WTC11 (cell line): ENCODE measurements around the gene NARS2. TPM values are rescaled to one million over a fixed set of nuclear protein-coding genes. Genes with fewer than 3 reads are reported as not detected.
A peak's percentile ranks its signal among the peaks of the same experiment; 100 is the strongest.

Source experiments
- ATAC-seq: fragments of 200-7000 bp; cut with Tn5 transposase; 2 replicates; pipeline ENCODE4 v1.10.0; 2021; ENCODE audit warnings: mild to moderate bottlenecking, moderate library complexity
- CTCF ChIA-PET: fragments of 300-600 bp; sonication (Branson Sonifier 250); formaldehyde crosslinking; loops from one replicate; lab custom pipeline; 2021; ENCODE audit warnings: antibody characterized with exemption; lab: Charles Lee
- POLR2A ChIA-PET: fragments of 350-600 bp; sonication (Branson Sonifier 250); formaldehyde crosslinking; loops from one replicate; lab custom pipeline; 2021; ENCODE audit warnings: antibody characterized with exemption; lab: Charles Lee
- DNase-seq: peaks from one replicate; pipeline ENCODE4 v3.0.0; 2021; ENCODE audit warnings: low spot score
- H3K27ac Mint-ChIP-seq: 2 replicates; pipeline ENCODE4 v1.8.0; 2021; ENCODE audit warnings: mixed read lengths
- H3K27me3 Mint-ChIP-seq: 2 replicates; pipeline ENCODE4 v1.8.0; 2021; ENCODE audit warnings: low read depth, mild to moderate bottlenecking, moderate library complexity, mixed read lengths
- H3K36me3 Mint-ChIP-seq: 2 replicates; pipeline ENCODE4 v1.8.0; 2021; ENCODE audit warnings: mixed read lengths
- H3K4me1 Mint-ChIP-seq: 2 replicates; pipeline ENCODE4 v1.8.0; 2022; ENCODE audit warnings: mixed read lengths
- H3K4me3 Mint-ChIP-seq: 2 replicates; pipeline ENCODE4 v1.8.0; 2021; ENCODE audit warnings: mild to moderate bottlenecking, moderate library complexity, mixed read lengths
- H3K9me3 Mint-ChIP-seq: 2 replicates; pipeline ENCODE4 v1.8.0; 2021; ENCODE audit warnings: mixed read lengths
- FOXP1 ChIP-seq: sonication (generic); formaldehyde crosslinking; IDR thresholded peaks from 2 replicates; pipeline ENCODE4 v1.8.0; 2022; ENCODE audit warnings: missing genetic modification reagents, mild to moderate bottlenecking, moderate library complexity, borderline replicate concordance
- IRF2 ChIP-seq: sonication (generic); formaldehyde crosslinking; IDR thresholded peaks from 2 replicates; pipeline ENCODE4 v1.8.0; 2022; ENCODE audit warnings: low read depth, missing genetic modification reagents, borderline replicate concordance
- NR1H2 ChIP-seq: sonication (generic); formaldehyde crosslinking; IDR thresholded peaks from 2 replicates; pipeline ENCODE4 v1.9.0; 2021; ENCODE audit warnings: mild to moderate bottlenecking, moderate library complexity, missing genetic modification reagents
- NR3C1 ChIP-seq: sonication (generic); formaldehyde crosslinking; conservative IDR thresholded peaks from 2 replicates; pipeline ENCODE4 v1.8.1; 2023; ENCODE audit warnings: low read depth, mild to moderate bottlenecking, missing genetic modification reagents
- SMAD4 ChIP-seq: sonication (generic); formaldehyde crosslinking; IDR thresholded peaks from 2 replicates; pipeline ENCODE4 v1.8.0; 2022; ENCODE audit warnings: mild to moderate bottlenecking, missing genetic modification reagents
- SP1 ChIP-seq: sonication (generic); formaldehyde crosslinking; conservative IDR thresholded peaks from 2 replicates; pipeline ENCODE4 v1.8.1; 2022; ENCODE audit warnings: missing genetic modification reagents
- TCF7 ChIP-seq: sonication (generic); formaldehyde crosslinking; IDR thresholded peaks from 2 replicates; pipeline ENCODE4 v1.8.0; 2022; ENCODE audit warnings: mild to moderate bottlenecking, low read depth, missing genetic modification reagents, moderate library complexity
- ZNF263 ChIP-seq: sonication (generic); formaldehyde crosslinking; IDR thresholded peaks from 2 replicates; pipeline ENCODE4 v1.8.1; 2022; ENCODE audit warnings: low read depth, mild to moderate bottlenecking, moderate library complexity, missing genetic modification reagents
- total RNA-seq: library from RNA; stranded (reverse); gene quantifications from 3 replicates; pipeline ENCODE4 v1.2.3, GENCODE V29; 2021
- TF ChIP-seq, protein P1 (sequence below): fragments of 250-450 bp; sonication (Bioruptor Pico); IDR thresholded peaks from 2 replicates; pipeline ENCODE4 v1.8.0; 2021; ENCODE audit warnings: mild to moderate bottlenecking
- TF ChIP-seq, protein P2 (sequence below): sonication (generic); formaldehyde crosslinking; IDR thresholded peaks from 2 replicates; pipeline ENCODE4 v1.8.0; 2023; ENCODE audit warnings: missing genetic modification reagents
- TF ChIP-seq, protein P3 (sequence below): sonication (generic); formaldehyde crosslinking; IDR thresholded peaks from 2 replicates; pipeline ENCODE4 v1.8.1; 2023; ENCODE audit warnings: mild to moderate bottlenecking, missing genetic modification reagents
- TF ChIP-seq, protein P4 (sequence below): fragments of 250-450 bp; sonication (Bioruptor Pico); IDR thresholded peaks from 2 replicates; pipeline ENCODE4 v1.9.0; 2021; ENCODE audit warnings: mild to moderate bottlenecking, borderline replicate concordance
- TF ChIP-seq, protein P5 (sequence below): sonication (generic); formaldehyde crosslinking; IDR thresholded peaks from 2 replicates; pipeline ENCODE4 v1.8.1; 2023; ENCODE audit warnings: mild to moderate bottlenecking, missing genetic modification reagents, moderate library complexity
- TF ChIP-seq, protein P6 (sequence below): fragments of 250-450 bp; sonication (Bioruptor Pico); IDR thresholded peaks from 2 replicates; pipeline ENCODE4 v1.9.0; 2021; ENCODE audit warnings: mild to moderate bottlenecking

Gene NARS2
- total RNA-seq, 1 experiment from 2014 or later, result 36.4 TPM

DNA sequence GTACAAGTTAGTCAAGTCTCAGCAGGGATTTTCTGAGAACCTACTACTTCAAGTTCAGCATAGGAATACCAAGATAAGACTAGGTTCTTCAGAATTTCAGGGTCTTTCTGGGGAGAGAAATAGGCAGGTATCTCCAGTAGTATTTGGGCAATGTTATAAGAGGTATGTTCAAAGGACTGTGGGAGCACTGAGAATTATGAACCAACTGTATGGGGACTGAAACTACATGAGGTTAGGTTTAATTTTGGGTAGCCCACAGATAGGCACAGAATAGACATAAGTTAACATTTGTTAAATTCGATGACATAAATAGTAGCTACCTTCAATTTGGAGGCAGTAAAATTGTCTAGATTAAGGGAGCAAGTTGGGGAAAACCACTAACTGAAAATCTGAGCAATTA, 147.8 kb downstream of the NARS2 start (continued):
- TF ChIP-seq, protein P1, sequence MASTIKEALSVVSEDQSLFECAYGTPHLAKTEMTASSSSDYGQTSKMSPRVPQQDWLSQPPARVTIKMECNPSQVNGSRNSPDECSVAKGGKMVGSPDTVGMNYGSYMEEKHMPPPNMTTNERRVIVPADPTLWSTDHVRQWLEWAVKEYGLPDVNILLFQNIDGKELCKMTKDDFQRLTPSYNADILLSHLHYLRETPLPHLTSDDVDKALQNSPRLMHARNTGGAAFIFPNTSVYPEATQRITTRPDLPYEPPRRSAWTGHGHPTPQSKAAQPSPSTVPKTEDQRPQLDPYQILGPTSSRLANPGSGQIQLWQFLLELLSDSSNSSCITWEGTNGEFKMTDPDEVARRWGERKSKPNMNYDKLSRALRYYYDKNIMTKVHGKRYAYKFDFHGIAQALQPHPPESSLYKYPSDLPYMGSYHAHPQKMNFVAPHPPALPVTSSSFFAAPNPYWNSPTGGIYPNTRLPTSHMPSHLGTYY (CRISPR knock-in tag), result no peak

DNA sequence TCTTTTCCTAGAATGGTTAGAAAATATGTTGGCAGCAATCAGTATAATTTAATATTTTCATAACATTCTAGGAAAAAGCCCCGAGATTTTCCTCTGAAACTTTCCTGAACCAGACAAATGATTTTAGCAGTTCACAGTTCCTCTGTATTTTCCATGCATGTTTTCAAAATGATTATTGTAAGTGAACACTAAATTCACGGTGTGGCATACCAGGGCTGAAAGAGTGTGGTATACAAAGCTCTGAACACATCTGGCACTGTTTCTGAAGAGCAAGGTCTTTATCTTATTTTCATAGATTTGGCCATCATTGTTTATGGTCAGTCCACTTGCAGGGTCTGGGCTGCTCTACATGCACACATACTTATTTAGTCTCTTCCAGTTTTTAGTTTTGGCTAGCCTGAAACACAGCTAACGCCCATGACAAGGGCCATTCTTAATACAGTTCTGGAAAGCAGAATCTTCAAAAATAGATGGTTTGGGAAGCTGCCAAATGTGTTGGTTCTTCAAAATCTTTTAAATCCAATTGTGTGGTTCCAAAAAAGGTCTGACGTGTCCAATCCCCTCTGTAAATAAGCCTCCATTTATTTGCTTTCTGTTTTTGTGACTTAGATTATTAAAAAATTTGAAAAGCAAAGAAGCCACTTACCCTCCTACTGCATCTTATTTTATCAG, 149.1 kb downstream of the NARS2 start:
- TF ChIP-seq NR3C1 (no peak), ZNF263 (CRISPR knock-in tag) (no peak), IRF2 (CRISPR knock-in tag) (no peak), NR1H2 (no peak)
- TF ChIP-seq, protein P2, sequence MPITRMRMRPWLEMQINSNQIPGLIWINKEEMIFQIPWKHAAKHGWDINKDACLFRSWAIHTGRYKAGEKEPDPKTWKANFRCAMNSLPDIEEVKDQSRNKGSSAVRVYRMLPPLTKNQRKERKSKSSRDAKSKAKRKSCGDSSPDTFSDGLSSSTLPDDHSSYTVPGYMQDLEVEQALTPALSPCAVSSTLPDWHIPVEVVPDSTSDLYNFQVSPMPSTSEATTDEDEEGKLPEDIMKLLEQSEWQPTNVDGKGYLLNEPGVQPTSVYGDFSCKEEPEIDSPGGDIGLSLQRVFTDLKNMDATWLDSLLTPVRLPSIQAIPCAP (CRISPR knock-in tag), result no peak
- TF ChIP-seq, protein P3, sequence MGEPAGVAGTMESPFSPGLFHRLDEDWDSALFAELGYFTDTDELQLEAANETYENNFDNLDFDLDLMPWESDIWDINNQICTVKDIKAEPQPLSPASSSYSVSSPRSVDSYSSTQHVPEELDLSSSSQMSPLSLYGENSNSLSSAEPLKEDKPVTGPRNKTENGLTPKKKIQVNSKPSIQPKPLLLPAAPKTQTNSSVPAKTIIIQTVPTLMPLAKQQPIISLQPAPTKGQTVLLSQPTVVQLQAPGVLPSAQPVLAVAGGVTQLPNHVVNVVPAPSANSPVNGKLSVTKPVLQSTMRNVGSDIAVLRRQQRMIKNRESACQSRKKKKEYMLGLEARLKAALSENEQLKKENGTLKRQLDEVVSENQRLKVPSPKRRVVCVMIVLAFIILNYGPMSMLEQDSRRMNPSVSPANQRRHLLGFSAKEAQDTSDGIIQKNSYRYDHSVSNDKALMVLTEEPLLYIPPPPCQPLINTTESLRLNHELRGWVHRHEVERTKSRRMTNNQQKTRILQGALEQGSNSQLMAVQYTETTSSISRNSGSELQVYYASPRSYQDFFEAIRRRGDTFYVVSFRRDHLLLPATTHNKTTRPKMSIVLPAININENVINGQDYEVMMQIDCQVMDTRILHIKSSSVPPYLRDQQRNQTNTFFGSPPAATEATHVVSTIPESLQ, result no peak
- TF ChIP-seq, protein P4, sequence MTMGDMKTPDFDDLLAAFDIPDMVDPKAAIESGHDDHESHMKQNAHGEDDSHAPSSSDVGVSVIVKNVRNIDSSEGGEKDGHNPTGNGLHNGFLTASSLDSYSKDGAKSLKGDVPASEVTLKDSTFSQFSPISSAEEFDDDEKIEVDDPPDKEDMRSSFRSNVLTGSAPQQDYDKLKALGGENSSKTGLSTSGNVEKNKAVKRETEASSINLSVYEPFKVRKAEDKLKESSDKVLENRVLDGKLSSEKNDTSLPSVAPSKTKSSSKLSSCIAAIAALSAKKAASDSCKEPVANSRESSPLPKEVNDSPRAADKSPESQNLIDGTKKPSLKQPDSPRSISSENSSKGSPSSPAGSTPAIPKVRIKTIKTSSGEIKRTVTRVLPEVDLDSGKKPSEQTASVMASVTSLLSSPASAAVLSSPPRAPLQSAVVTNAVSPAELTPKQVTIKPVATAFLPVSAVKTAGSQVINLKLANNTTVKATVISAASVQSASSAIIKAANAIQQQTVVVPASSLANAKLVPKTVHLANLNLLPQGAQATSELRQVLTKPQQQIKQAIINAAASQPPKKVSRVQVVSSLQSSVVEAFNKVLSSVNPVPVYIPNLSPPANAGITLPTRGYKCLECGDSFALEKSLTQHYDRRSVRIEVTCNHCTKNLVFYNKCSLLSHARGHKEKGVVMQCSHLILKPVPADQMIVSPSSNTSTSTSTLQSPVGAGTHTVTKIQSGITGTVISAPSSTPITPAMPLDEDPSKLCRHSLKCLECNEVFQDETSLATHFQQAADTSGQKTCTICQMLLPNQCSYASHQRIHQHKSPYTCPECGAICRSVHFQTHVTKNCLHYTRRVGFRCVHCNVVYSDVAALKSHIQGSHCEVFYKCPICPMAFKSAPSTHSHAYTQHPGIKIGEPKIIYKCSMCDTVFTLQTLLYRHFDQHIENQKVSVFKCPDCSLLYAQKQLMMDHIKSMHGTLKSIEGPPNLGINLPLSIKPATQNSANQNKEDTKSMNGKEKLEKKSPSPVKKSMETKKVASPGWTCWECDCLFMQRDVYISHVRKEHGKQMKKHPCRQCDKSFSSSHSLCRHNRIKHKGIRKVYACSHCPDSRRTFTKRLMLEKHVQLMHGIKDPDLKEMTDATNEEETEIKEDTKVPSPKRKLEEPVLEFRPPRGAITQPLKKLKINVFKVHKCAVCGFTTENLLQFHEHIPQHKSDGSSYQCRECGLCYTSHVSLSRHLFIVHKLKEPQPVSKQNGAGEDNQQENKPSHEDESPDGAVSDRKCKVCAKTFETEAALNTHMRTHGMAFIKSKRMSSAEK (CRISPR knock-in tag), result no peak
- TF ChIP-seq, all 79 proteins: peak for 0
- peaks cover 42% of the 10 kb centered on the region for H3K4me1 Mint-ChIP-seq
- ChIA-PET CTCF (interaction anchor here (0.9 to 1.1 kb wide), 3 partner anchors 10 to 197 kb away, joined by 3 to 6 read pairs (median 4); no protein-coding TSS in a partner anchor), POLR2A (interaction anchor here (0.7 kb wide), 1 partner anchor 157 kb away, joined by 4 read pairs; no protein-coding TSS in a partner anchor)
- no peak for DNase-seq
- H3K9me3 Mint-ChIP-seq, result no peaks in the 10 kb centered on the region
- no peaks in the 10 kb centered on the region for H3K36me3 Mint-ChIP-seq
- H3K4me3 Mint-ChIP-seq, result no peak overlapping the region
- H3K27me3 Mint-ChIP-seq, result no peaks in the 10 kb centered on the region
- ATAC-seq, result no peak
- no peak overlapping the region for H3K27ac Mint-ChIP-seq

DNA sequence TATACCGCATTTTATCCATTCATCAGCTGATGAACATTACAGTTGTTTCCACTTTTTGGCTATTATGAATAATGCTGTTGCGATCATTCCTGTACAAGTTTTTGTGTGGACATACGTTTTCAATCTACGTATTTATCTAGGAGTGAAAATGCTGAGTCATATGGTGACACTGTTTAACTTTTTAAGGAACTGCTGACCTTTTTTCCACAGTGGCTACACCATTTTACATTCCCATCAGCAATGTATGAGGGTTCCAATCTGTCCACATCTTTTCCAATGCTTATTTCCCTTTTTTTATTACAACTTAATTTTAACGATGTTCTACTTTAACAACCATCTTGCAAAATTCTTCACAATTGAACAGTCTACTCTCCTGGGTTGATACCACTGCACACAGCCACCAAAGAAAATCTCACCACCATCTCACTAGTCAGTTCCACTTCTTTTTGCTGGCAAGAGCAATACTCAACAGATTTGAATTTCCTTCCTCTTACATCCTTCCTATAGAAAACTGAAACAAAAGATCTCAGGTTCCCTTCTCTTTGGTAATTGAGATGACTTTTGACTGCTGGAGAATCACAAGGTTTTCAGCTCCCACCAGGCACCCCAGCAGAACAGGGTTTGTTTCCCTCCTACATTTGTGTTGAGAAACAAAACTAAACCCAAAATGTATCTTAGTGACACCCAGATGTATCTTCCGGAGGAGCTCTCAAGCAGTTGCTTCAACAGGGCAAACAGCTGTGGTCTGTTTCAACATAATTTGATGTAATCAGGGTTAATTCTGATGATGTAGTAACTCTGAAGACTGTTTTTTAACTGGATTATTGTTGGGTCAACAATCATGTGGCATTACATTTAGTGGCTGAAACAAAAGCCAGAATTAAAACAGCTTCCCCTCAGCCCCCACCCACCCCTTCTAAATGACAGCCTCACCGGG, 150.1 kb downstream of the NARS2 start:
- CTCF ChIA-PET, result interaction anchor here (0.9 to 1.1 kb wide), 3 partner anchors 9 to 196 kb away, joined by 3 to 6 read pairs (median 4); no protein-coding TSS in a partner anchor
- DNase-seq (no peak), ATAC-seq (no peak)
- Mint-ChIP-seq H3K36me3 (no peaks in the 10 kb centered on the region), H3K4me1 (peaks cover 49% of the 10 kb centered on the region), H3K27me3 (peaks cover 8% of the 10 kb centered on the region), H3K4me3 (no peak overlapping the region), H3K9me3 (no peaks in the 10 kb centered on the region), H3K27ac (peak overlapping the region; percentile 48)
- POLR2A ChIA-PET, result interaction anchor here (0.7 kb wide), 1 partner anchor 156 kb away, joined by 4 read pairs; no protein-coding TSS in a partner anchor
- no peak for TF ChIP-seq SMAD4 (CRISPR knock-in tag)
- TF ChIP-seq, protein P5, sequence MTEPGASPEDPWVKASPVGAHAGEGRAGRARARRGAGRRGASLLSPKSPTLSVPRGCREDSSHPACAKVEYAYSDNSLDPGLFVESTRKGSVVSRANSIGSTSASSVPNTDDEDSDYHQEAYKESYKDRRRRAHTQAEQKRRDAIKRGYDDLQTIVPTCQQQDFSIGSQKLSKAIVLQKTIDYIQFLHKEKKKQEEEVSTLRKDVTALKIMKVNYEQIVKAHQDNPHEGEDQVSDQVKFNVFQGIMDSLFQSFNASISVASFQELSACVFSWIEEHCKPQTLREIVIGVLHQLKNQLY (CRISPR knock-in tag), result no peak
- TF ChIP-seq FOXP1 (CRISPR knock-in tag), result no peak
- TF ChIP-seq SP1 (CRISPR knock-in tag), result no peak
- TF ChIP-seq, protein P6, sequence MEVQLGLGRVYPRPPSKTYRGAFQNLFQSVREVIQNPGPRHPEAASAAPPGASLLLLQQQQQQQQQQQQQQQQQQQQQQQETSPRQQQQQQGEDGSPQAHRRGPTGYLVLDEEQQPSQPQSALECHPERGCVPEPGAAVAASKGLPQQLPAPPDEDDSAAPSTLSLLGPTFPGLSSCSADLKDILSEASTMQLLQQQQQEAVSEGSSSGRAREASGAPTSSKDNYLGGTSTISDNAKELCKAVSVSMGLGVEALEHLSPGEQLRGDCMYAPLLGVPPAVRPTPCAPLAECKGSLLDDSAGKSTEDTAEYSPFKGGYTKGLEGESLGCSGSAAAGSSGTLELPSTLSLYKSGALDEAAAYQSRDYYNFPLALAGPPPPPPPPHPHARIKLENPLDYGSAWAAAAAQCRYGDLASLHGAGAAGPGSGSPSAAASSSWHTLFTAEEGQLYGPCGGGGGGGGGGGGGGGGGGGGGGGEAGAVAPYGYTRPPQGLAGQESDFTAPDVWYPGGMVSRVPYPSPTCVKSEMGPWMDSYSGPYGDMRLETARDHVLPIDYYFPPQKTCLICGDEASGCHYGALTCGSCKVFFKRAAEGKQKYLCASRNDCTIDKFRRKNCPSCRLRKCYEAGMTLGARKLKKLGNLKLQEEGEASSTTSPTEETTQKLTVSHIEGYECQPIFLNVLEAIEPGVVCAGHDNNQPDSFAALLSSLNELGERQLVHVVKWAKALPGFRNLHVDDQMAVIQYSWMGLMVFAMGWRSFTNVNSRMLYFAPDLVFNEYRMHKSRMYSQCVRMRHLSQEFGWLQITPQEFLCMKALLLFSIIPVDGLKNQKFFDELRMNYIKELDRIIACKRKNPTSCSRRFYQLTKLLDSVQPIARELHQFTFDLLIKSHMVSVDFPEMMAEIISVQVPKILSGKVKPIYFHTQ, result no peak
- TF ChIP-seq TCF7 (CRISPR knock-in tag), result no peak
